Hepatocyte (in vitro differentiated cells): ENCODE data around the gene ECSIT. TPM values are rescaled to one million over a fixed set of nuclear protein-coding genes. Genes with fewer than 3 reads are reported as not detected.
A peak's percentile ranks its signal among the peaks of the same experiment; 100 is the strongest.

ENCODE experiments used
- DNase-seq: peaks from one replicate; pipeline ENCODE4 v3.0.0-alpha.2; 2016; ENCODE audit warnings: low spot score
- H2AFZ ChIP-seq: fragments of 200-600 bp; sonication (generic); 2 replicates; pipeline ENCODE4 v1.6.0; 2016; ENCODE audit warnings: antibody characterized with exemption, mild to moderate bottlenecking
- H3K27ac ChIP-seq: fragments of 200-600 bp; sonication (generic); 2 replicates; pipeline ENCODE4 v1.5.1; 2016; ENCODE audit warnings: mild to moderate bottlenecking
- H3K27me3 ChIP-seq: fragments of 200-600 bp; sonication (generic); 2 replicates; pipeline ENCODE4 v1.6.1; 2016
- H3K36me3 ChIP-seq: fragments of 200-600 bp; sonication (generic); replicated peaks from 2 replicates; pipeline ENCODE4 v1.5.1; 2016; ENCODE audit warnings: low read depth; ENCODE audit not compliant: insufficient read depth
- H3K4me1 ChIP-seq: fragments of 200-600 bp; sonication (generic); 2 replicates; pipeline ENCODE4 v1.5.1; 2016; ENCODE audit warnings: mild to moderate bottlenecking, moderate library complexity; ENCODE audit not compliant: insufficient read depth
- H3K4me2 ChIP-seq: fragments of 200-600 bp; sonication (generic); 2 replicates; pipeline ENCODE4 v1.6.0; 2016
- H3K4me3 ChIP-seq: fragments of 200-600 bp; sonication (generic); 2 replicates; pipeline ENCODE4 v1.5.1; 2016; ENCODE audit warnings: mild to moderate bottlenecking
- H3K79me2 ChIP-seq: fragments of 200-600 bp; sonication (generic); 2 replicates; pipeline ENCODE4 v1.6.0; 2017; ENCODE audit warnings: mild to moderate bottlenecking
- H3K9me2 ChIP-seq: fragments of 200-600 bp; sonication (generic); replicated peaks from 2 replicates; pipeline ENCODE4 v1.6.0; 2017; ENCODE audit warnings: mild to moderate bottlenecking; ENCODE audit not compliant: insufficient read depth
- H3K9me3 ChIP-seq: fragments of 200-600 bp; sonication (generic); 2 replicates; pipeline ENCODE4 v1.5.1; 2016; ENCODE audit warnings: low read depth, mild to moderate bottlenecking
- H4K20me1 ChIP-seq: fragments of 200-600 bp; sonication (generic); 2 replicates; pipeline ENCODE4 v1.6.0; 2016; ENCODE audit warnings: mild to moderate bottlenecking; ENCODE audit not compliant: insufficient read depth, poor library complexity, severe bottlenecking
- EZH2 ChIP-seq: fragments of 200-600 bp; sonication (generic); IDR thresholded peaks from 2 replicates; pipeline ENCODE4 v1.6.1; 2016; ENCODE audit warnings: antibody characterized with exemption, mild to moderate bottlenecking, borderline replicate concordance
- EZH2phosphoT487 ChIP-seq: fragments of 200-600 bp; sonication (generic); IDR thresholded peaks from one replicate; pipeline ENCODE4 v1.6.1; 2018; ENCODE audit warnings: antibody characterized with exemption, mild to moderate bottlenecking, low read depth, moderate library complexity; ENCODE audit not compliant: unreplicated experiment, severe bottlenecking
- WGBS: methylation state at CpG from one replicate; pipeline ENCODE4 v1.1.6; 2016; ENCODE audit warnings: low lambda C conversion rate; ENCODE audit errors: missing lambda C conversion rate; 5-methylcytosine and 5-hydroxymethylcytosine counted together
- polyA plus RNA-seq: library from polyadenylated mRNA; unstranded; fragments of >200 nt; fragmentation: Nextera tagmentation; extraction: Ambion mirVana; gene quantifications from 2 replicates; pipeline ENCODE4 v1.2.1, GENCODE V29; 2016
- total RNA-seq: library from RNA; depleted of rRNA; stranded (reverse); fragments of >200 nt; gene quantifications from 2 replicates; pipeline ENCODE4 v1.2.3, GENCODE V29; 2014
- TF ChIP-seq, protein P1 (sequence below): fragments of 200-600 bp; sonication (generic); IDR thresholded peaks from 2 replicates; pipeline ENCODE4 v1.5.1; 2016; ENCODE audit warnings: antibody characterized with exemption, mild to moderate bottlenecking; ENCODE audit not compliant: poor library complexity

The ECSIT gene
- total and polyA plus RNA-seq, 2 experiments from 2014 or later, result 23.2 to 32.5 TPM

DNA sequence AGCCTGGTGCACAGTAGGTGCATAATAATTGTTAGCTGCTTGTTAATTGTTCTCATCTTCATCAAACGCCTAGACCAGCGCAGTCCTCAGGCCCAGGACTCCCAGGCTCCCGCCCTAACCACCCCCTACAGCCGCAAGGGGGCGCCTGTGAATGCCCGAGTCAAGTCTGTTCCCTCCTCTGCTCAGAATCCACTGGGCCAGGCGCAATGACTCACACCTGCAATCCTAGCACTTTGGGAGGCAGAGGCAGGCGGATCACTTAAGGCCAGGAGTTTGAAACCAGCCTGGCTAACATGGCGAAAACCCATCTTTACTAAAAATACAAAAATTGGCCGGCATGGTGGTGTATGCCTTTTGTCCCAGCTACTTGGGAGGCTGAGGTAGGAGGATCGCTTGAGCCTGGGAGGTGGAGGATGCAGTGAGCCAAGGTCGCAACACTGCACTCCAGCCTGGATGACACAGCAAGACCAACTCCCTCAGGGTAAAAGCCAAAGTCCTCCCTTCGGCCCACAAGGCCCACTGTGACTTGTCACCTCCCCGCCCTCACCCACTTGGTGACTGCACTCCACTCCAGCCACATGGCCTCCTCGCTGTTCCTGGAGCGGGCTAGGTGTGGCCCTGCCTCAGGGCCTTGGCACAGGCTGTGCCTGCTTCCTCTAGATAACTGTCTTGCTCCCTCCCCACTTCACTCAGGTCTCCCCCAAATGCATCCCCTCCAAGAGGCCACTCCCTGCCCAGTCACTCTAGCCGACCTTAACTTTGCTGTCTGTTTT is 32.4 kb downstream of the ECSIT start:
- no peaks in the 10 kb centered on the region for H3K36me3 ChIP-seq
- H3K4me1 ChIP-seq, result no peaks in the 10 kb centered on the region
- DNase-seq, result peak; percentile 72
- H3K9me3 ChIP-seq, result no peaks in the 10 kb centered on the region
- H3K4me3 ChIP-seq, result no peak overlapping the region
- TF ChIP-seq, protein P1, sequence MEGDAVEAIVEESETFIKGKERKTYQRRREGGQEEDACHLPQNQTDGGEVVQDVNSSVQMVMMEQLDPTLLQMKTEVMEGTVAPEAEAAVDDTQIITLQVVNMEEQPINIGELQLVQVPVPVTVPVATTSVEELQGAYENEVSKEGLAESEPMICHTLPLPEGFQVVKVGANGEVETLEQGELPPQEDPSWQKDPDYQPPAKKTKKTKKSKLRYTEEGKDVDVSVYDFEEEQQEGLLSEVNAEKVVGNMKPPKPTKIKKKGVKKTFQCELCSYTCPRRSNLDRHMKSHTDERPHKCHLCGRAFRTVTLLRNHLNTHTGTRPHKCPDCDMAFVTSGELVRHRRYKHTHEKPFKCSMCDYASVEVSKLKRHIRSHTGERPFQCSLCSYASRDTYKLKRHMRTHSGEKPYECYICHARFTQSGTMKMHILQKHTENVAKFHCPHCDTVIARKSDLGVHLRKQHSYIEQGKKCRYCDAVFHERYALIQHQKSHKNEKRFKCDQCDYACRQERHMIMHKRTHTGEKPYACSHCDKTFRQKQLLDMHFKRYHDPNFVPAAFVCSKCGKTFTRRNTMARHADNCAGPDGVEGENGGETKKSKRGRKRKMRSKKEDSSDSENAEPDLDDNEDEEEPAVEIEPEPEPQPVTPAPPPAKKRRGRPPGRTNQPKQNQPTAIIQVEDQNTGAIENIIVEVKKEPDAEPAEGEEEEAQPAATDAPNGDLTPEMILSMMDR, result peak; percentile 54
- no peak for TF ChIP-seq EZH2phosphoT487
- H3K4me2 ChIP-seq, result no peak overlapping the region
- H3K79me2 ChIP-seq, result no peaks in the 10 kb centered on the region
- H3K9me2 ChIP-seq, result no peaks in the 10 kb centered on the region
- 71% methylated on average over 17 of the region's 17 CpGs for WGBS
- H4K20me1 ChIP-seq, result no peaks in the 10 kb centered on the region
- H2AFZ ChIP-seq, result no peak overlapping the region
- no peak overlapping the region for H3K27ac ChIP-seq
- no peaks in the 10 kb centered on the region for H3K27me3 ChIP-seq

DNA sequence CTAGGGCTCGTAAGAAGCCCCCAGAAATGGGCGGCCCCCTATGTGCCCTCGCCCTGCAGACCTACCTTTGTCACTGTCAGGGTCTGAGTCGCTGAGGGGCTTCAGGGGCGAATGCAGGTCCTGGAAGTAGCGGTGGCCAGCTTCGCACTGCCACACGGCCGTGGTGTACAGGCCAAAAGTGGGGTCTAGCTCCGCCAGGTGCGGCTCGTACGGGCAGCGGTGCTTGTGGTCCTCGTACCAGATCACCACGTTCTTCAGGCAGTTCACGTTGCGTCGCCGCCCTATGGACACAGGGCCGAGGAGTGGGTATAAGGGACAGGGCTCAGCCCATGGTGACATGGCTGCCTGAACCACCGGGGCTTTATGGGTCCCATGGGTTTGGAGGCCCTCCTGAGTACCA is 33.0 kb downstream of the ECSIT start:
- no peaks in the 10 kb centered on the region for H3K79me2 ChIP-seq
- H3K4me3 ChIP-seq, result no peak overlapping the region
- TF ChIP-seq EZH2, result no peak
- WGBS, result 98% methylated on average over 22 of the region's 22 CpGs
- DNase-seq, result no peak
- H3K9me3 ChIP-seq, result no peaks in the 10 kb centered on the region
- no peak overlapping the region for H3K4me2 ChIP-seq
- no peaks in the 10 kb centered on the region for H3K9me2 ChIP-seq
- H3K27me3 ChIP-seq, result no peaks in the 10 kb centered on the region
- H3K27ac ChIP-seq, result no peak overlapping the region
- no peak overlapping the region for H2AFZ ChIP-seq
- H3K36me3 ChIP-seq, result no peaks in the 10 kb centered on the region
- no peaks in the 10 kb centered on the region for H4K20me1 ChIP-seq
- H3K4me1 ChIP-seq, result no peaks in the 10 kb centered on the region

DNA sequence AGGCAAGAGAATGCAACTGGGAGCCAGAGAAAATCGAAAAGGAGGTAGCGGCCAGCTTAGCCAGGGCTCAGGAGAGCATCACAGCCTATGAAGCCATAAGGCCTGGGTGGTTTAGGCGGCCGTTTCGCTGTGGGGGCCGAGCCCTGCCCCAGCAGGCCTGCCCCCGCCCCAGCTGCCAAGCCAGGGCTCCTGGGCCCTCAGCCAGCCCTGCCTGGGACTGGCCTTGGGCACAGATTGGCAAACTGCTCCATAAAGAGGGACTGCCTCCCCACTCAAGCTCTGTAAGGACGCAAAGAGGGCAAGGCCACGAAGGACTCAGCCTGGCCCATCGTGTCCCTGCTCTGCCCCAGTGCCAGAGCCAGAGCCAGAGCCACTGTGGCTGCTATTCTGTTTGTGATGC is 33.5 kb downstream of the ECSIT start:
- no peak for DNase-seq
- Histone ChIP-seq H4K20me1 (no peaks in the 10 kb centered on the region), H3K9me3 (no peaks in the 10 kb centered on the region), H3K4me1 (no peaks in the 10 kb centered on the region), H3K27ac (no peak overlapping the region), H2AFZ (no peak overlapping the region), H3K9me2 (no peaks in the 10 kb centered on the region), H3K79me2 (no peaks in the 10 kb centered on the region), H3K4me2 (no peak overlapping the region), H3K36me3 (no peaks in the 10 kb centered on the region), H3K27me3 (no peaks in the 10 kb centered on the region), H3K4me3 (no peak overlapping the region)
- 90% methylated on average over 10 of the region's 10 CpGs for WGBS
- TF ChIP-seq EZH2phosphoT487 (no peak), EZH2 (no peak)
- TF ChIP-seq, protein P1, result no peak

DNA sequence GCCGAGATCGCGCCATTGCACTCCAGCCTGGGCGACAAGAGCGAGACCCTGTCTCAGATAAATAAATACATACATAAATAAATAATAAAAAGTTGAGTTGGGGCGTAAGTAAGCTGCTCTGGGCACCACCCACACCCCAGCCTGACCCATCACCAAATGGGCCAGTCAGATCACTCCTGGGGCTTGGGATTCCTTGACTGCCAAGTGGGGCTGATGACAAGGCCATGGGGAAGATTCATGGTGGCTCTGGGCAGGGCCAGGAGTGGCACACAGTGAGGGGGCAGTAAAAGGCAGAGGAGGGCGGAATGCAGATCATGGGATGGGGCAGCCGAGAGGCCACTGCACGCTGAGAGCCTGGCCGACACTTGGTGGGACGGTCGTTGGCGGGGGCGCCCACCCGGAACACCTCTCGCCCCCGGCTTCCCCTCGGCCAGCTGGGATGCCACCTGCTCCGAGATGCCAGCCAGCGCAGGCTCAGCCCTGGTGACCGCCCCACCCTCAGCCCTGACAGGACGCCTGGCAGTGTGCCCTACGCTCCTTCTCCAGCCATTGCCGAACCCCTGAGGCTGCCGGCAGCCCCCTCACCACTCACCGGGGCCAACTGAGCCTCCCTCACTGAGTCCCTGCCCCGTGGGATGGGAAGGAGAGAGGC is 34.2 kb downstream of the ECSIT start:
- Histone ChIP-seq H3K4me1 (no peaks in the 10 kb centered on the region), H3K27ac (no peak overlapping the region), H3K9me3 (no peaks in the 10 kb centered on the region), H2AFZ (no peak overlapping the region), H4K20me1 (no peaks in the 10 kb centered on the region), H3K79me2 (no peaks in the 10 kb centered on the region), H3K4me3 (no peak overlapping the region), H3K27me3 (no peaks in the 10 kb centered on the region), H3K4me2 (no peak overlapping the region), H3K9me2 (no peaks in the 10 kb centered on the region), H3K36me3 (no peaks in the 10 kb centered on the region)
- 97% methylated on average over 25 of the region's 27 CpGs for WGBS
- no peak for TF ChIP-seq EZH2phosphoT487
- TF ChIP-seq, protein P1, result no peak
- TF ChIP-seq EZH2, result no peak
- DNase-seq, result no peak
